ENCODE measurements around the gene NUDT22.

GRCh38 chr11:64181506-64182411, 44.3 kb upstream of the NUDT22 start:
- TF ChIP-seq POLR2A (IDR thresholded peaks at IDR 0.05; ENCODE audit: low read depth, low read length) (peak; percentile 53; the same call in 1 of the 2 replicates), POLR2AphosphoS5 (IDR thresholded peaks at IDR 0.05; ENCODE audit: low read depth, low read length) (no peak), PAX5 (IDR thresholded peaks at IDR 0.05; ENCODE audit: insufficient read depth, low read length, severe bottlenecking) (no peak), SPI1 (IDR thresholded peaks at IDR 0.05; ENCODE audit: low read depth, low read length) (no peak), POU2F2 (IDR thresholded peaks at IDR 0.05; ENCODE audit: low read depth, low read length) (0 out of 2 replicates have a peak, but pooled peaks have one; percentile 16)
